ENCODE data around the gene SDC1.

DNA sequence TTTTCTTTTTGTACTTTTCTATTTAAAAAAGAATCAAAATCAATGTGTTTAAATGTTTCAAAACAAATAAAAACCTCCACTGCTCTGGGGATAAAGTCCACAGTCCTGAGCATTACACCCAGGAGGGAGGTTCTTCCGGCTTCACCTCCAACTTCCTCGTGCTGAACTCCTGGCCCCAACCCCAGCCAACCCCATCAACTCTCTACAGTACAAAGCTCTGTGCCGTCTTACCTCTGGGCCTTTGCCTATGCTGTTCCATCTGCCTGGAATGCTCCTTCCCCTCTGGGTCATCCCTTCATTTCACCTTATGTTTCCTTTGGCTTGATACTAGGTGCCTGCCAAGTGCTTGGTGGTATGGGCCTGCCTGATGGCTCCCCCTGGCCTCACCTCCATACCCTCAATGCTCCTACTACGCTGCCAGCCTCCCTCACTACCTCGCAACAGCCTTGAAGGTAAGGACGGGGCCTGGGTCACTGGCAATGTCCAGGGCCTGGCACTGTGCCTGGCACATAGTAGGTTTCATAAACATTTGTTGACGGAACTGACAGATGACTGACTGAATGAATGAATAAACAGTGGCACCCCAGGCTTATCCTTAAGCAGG, 28.8 kb downstream of the SDC1 start:
- TF ChIP-seq, protein P1, sequence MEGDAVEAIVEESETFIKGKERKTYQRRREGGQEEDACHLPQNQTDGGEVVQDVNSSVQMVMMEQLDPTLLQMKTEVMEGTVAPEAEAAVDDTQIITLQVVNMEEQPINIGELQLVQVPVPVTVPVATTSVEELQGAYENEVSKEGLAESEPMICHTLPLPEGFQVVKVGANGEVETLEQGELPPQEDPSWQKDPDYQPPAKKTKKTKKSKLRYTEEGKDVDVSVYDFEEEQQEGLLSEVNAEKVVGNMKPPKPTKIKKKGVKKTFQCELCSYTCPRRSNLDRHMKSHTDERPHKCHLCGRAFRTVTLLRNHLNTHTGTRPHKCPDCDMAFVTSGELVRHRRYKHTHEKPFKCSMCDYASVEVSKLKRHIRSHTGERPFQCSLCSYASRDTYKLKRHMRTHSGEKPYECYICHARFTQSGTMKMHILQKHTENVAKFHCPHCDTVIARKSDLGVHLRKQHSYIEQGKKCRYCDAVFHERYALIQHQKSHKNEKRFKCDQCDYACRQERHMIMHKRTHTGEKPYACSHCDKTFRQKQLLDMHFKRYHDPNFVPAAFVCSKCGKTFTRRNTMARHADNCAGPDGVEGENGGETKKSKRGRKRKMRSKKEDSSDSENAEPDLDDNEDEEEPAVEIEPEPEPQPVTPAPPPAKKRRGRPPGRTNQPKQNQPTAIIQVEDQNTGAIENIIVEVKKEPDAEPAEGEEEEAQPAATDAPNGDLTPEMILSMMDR (IDR thresholded peaks at IDR 0.05), result no peak
- no peak for TF ChIP-seq ZFX (IDR thresholded peaks at IDR 0.05; ENCODE audit: borderline replicate concordance)

Data from 22Rv1 (cell line).